ENCODE data around the gene DYNLT2. TPM values are rescaled to one million over a fixed set of nuclear protein-coding genes. Genes with fewer than 3 reads are reported as not detected.

The DYNLT2 gene
- total and polyA plus RNA-seq, 7 donors, result 0.73 to 2.8 (median 1.0) TPM

- Histone ChIP-seq H3K27me3 (ENCODE audit: insufficient read depth in 3 of 3, low read length in 2 of 3) (peaks cover 0 to 7% (median 2%) of the 10 kb centered on the region in 3 donors), H3K27ac (no peak overlapping the region), H3K36me3 (ENCODE audit: insufficient read depth in 1 of 2, low read depth in 1 of 2) (no peaks in the 10 kb centered on the region), H3K9me3 (no peaks in the 10 kb centered on the region), H3K4me1 (peaks cover 14% of the 10 kb centered on the region), H3K4me3 (no peak overlapping the region)
- DNase-seq (no peak), ATAC-seq (no peak)
- intact Hi-C loops (cut with DNase I), result loop anchor here in 1 of 2 donors (5.0 kb wide), 1 partner anchor 735 kb away; no protein-coding TSS in a partner anchor
- 90 to 93% (median 91%) methylated on average over 21 of the region's 21 CpGs for WGBS, 3 donors
- no peak for TF ChIP-seq CTCF (IDR thresholded peaks at IDR 0.05)
Measured at GRCh38 chr6:169792306-169793015, 41.1 kb upstream of the DYNLT2 start.

GRCh38 chr6:169791721-169792131 lies 40.4 kb upstream of the DYNLT2 start:
- no peak for ATAC-seq
- no peak for DNase-seq
- Histone ChIP-seq H3K4me1 (peaks cover 14% of the 10 kb centered on the region), H3K9me3 (no peaks in the 10 kb centered on the region), H3K27me3 (ENCODE audit: insufficient read depth in 3 of 3, low read length in 2 of 3) (peaks cover 0 to 7% (median 2%) of the 10 kb centered on the region in 3 donors), H3K4me3 (no peak overlapping the region), H3K36me3 (ENCODE audit: insufficient read depth in 1 of 2, low read depth in 1 of 2) (no peaks in the 10 kb centered on the region), H3K27ac (no peak overlapping the region)
- intact Hi-C loops (cut with DNase I), result loop anchor here in 1 of 2 donors (5.0 kb wide), 1 partner anchor 736 kb away; no protein-coding TSS in a partner anchor
- WGBS, 3 donors, result 66 to 71% (median 68%) methylated on average over 6 of the region's 6 CpGs
- no peak for TF ChIP-seq CTCF (IDR thresholded peaks at IDR 0.05)

DNA sequence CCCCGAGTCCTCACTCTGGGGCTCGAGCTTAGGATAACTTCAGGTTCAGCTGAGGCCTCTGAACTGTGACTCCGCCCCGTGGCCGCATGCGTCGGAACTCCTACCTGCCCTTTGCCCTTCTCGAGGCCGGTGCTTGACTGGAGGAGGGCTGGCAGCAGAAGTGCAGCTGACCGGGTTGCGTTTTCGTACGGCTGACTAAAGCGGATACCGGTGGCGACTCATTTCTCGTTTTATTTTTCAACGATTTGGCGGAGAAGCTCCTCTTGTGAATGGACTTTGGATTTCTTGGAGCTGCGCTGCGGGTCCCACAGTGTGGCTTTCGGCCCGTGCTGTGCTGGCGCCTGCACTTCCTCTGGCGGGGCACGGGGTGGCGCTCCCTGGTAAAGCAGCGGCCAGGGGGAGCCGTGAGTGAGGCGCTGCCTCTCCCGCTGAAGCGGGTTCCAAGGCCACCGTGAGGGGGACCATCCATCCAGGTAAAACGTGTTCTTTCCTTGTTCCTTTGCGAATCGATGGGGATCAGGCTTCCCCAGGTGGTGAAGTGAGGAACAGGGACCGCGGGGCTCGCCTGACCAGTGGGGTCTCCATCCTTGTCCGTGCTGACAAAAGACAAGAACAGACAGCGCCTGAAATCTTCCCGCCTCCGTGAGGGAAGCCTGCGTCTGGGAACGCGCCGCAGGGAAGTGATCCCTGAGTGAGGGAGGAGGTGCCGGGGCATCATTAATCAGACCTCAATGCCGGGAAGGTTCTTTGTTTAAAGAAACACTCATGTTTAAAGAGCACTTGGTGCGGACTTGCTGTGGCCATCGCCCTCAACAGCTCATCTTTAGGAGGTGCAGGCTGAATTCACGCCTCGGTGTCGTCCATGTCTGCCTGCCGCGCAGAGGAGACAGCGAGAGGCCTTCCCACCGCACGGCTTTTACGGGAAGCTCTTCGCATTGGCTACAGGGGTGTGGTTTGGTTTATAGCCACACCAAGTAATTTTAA lies 38.9 kb upstream of the DYNLT2 start:
- Histone ChIP-seq H3K4me3 (peak overlapping the region; percentile 67), H3K27ac (peak overlapping the region; percentile 63), H3K4me1 (peaks cover 14% of the 10 kb centered on the region), H3K9me3 (no peaks in the 10 kb centered on the region), H3K36me3 (ENCODE audit: insufficient read depth in 1 of 2, low read depth in 1 of 2) (no peaks in the 10 kb centered on the region), H3K27me3 (ENCODE audit: insufficient read depth in 3 of 3, low read length in 2 of 3) (peaks cover 0 to 7% (median 2%) of the 10 kb centered on the region in 3 donors)
- WGBS, 3 donors, result 1% methylated on average over 61 of the region's 61 CpGs
- ATAC-seq, result peak; percentile 91 to 99 (median 95)
- intact Hi-C loops (cut with DNase I), result loop anchor here in 1 of 2 donors (5.0 kb wide), 1 partner anchor 737 kb away; no protein-coding TSS in a partner anchor
- DNase-seq, result peak; percentile 75 to 84
- peak; percentile 92 for TF ChIP-seq CTCF (IDR thresholded peaks at IDR 0.05)

DNA sequence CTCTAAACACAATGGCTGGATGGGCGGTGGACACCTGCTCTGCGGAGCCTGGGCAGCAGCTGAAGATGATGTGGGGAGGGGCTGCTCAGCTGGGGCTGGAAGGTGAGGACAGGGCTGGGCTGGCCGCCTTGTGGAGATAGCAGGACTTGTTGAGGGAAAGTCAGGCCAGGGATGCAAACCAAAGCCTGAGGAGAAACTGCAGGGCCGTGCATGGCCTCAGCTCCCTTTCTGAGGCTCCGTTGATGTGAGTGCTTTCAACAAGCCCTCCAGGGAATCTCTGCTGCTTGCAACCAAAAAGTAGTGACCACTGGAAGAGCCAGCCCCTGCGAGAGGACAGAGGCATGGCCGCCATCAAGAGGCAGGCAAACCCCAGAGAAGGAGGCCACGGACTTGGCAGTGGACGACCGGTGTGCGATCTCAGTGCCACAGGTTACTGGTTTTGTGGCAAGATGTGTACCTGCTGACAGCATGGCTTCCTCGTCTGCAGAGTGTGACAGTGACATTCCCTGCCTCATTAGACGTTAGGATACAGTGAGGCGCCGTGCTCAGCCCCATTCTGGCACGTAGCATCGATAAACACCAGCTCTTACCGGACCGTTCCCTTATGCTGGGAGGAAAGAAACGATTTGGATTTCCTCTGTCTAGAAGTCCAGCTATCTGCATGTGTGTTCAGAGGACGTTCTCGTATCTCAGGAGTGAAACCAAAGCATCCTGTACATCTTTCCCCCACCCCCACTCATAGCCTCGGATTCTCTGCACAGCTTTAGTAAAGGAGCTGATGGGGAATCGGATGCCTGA lies 38.0 kb upstream of the DYNLT2 start:
- Histone ChIP-seq H3K4me3 (peak overlapping the region; percentile 67), H3K27me3 (ENCODE audit: insufficient read depth in 3 of 3, low read length in 2 of 3) (peaks cover 0 to 3% (median 2%) of the 10 kb centered on the region in 3 donors), H3K36me3 (ENCODE audit: insufficient read depth in 1 of 2, low read depth in 1 of 2) (no peaks in the 10 kb centered on the region), H3K27ac (no peak overlapping the region), H3K4me1 (peaks cover 14% of the 10 kb centered on the region), H3K9me3 (no peaks in the 10 kb centered on the region)
- WGBS, 3 donors, result 63 to 66% (median 64%) methylated on average over 24 of the region's 24 CpGs
- DNase-seq, result no peak
- TF ChIP-seq CTCF (IDR thresholded peaks at IDR 0.05), result no peak
- ATAC-seq, result no peak
- intact Hi-C loops (cut with DNase I), result no loop called here
